HFF-Myc (cell line): ENCODE measurements around the gene PRCC.
A peak's percentile ranks its signal among the peaks of the same experiment; 100 is the strongest.

Experiments used
- DNase-seq: peaks from one replicate; pipeline ENCODE4 v3.0.0-alpha.2; 2011; ENCODE audit warnings: low read depth; ENCODE audit errors: extremely low read depth
- H3K4me3 ChIP-seq: replicated peaks from 2 replicates; pipeline ENCODE4 v1.5.1; 2011; ENCODE audit warnings: low read depth, mild to moderate bottlenecking, control low read depth, low read length
- CTCF ChIP-seq: IDR thresholded peaks from 2 replicates; pipeline ENCODE4 v1.5.1; 2012; ENCODE audit warnings: mild to moderate bottlenecking, low read depth, low read length, control low read depth; ENCODE audit errors: missing control alignments

PRCC gene

GRCh38 chr1:156744786-156745419, 22.4 kb upstream of the PRCC start:
- no peak for TF ChIP-seq CTCF
- no peak overlapping the region for H3K4me3 ChIP-seq
- no peak for DNase-seq

- DNase-seq, result no peak
- H3K4me3 ChIP-seq, result peak overlapping the region; percentile 94
- TF ChIP-seq CTCF, result no peak
These were observed 21.5 kb upstream of the PRCC start for GRCh38 chr1:156745881-156746280.

GRCh38 chr1:156746406-156746727, 21.0 kb upstream of the PRCC start:
- DNase-seq, result no peak
- peak overlapping the region; percentile 94 for H3K4me3 ChIP-seq
- TF ChIP-seq CTCF, result no peak

- DNase-seq, result peak; percentile 81
- TF ChIP-seq CTCF, result peak; percentile 33
- H3K4me3 ChIP-seq, result peak overlapping the region; percentile 94
These were observed 20.4 kb upstream of the PRCC start for GRCh38 chr1:156746728-156747631.

GRCh38 chr1:156747742-156748669, 19.3 kb upstream of the PRCC start:
- peak overlapping the region; percentile 94 for H3K4me3 ChIP-seq
- no peak for TF ChIP-seq CTCF
- DNase-seq, result no peak

- DNase-seq, result no peak
- no peak for TF ChIP-seq CTCF
- peak overlapping the region; percentile 94 for H3K4me3 ChIP-seq
These were observed 18.5 kb upstream of the PRCC start for GRCh38 chr1:156748670-156749418.
